ENCODE results near the gene PFDN6. TPM values are rescaled to one million over a fixed set of nuclear protein-coding genes. Genes with fewer than 3 reads are reported as not detected.

Gene PFDN6
- polyA plus RNA-seq, 3 donors: 78.6 to 83.4 (median 79.5) TPM

GRCh38 chr6:33314943-33315792 is 25.8 kb downstream of the PFDN6 start:
- DNase-seq (ENCODE audit: low read depth in 3 of 3, low spot score in 2 of 3): no peak

DNA sequence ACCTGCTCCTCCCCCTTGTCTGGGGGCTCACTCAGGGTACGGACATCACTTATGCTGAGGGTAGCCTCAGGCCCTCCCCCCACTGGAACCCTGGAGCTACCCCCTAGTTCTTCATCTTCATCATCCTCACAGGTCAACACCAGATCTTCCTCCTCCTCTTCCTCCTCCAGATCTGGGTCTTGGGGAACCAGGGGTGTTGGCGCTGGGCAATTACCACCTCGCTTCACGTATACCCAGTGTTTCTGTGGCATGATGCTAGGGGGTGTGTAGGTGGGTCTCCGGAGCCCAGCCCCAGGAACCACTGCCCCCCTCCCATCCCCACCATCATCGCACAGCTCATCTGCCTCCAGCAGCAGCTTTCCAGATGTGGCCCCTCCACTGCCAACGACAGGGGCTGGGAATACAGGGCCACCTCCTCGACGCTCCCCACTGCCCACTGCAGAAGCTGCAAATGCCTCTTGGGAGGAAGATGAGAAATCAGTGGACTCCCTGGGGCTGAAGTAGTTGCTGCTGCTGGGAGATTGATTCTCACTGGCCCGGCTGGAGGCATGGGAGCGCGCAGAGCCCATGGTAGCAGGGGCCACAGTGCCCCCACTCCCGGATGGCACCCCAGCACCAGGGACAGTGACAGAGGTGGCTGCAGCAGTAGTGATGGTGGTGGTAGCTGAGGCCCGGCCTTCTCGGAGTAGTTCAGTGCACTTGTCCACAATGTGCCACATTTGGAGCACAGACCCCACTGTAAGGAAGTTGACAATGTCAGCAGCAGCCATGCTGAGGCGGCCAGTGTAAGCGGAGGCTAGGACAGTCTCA is 26.6 kb downstream of the PFDN6 start:
- DNase-seq (ENCODE audit: low read depth in 3 of 3, low spot score in 2 of 3): no peak

DNA sequence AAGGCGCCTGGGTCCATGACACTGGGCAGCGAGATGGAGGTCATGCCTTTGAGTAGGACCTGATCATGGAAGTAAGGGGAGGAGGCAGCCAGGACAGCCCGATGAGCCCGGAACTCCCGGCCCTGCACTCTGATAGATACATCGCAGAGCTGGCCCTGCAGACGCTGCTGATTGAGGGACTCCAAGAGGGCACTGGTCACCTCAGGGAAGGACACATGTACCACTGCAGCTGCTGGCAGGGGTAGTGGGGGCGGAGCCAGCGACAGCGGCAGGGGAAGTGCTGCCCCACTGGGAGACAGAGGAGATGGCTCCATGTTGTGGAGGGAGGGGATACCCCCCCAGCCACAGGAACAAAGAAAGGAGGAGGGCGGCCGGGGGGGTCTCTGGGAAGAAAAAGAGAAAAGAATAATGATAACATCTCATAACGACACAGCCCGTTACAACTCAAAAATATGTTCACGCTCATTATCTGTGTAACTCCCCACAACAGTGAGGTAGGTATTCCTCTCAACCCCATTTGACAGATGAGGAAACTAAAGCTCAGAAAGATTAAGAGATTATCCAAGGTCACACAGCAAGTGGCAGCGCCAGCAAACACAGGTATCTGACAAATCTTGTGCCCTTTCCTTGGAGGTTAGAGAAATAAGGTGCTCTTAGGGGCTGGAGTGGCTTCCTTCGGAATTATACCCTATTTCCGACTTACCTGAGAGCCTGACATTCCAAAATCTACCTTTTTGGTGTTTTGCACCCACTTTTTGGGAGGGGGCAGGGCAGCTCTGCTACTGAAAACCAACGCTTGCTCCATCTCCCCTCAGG is 27.4 kb downstream of the PFDN6 start:
- DNase-seq (ENCODE audit: low read depth in 3 of 3, low spot score in 2 of 3): no peak

- no peak for DNase-seq (ENCODE audit: low read depth in 3 of 3, low spot score in 2 of 3)
Observed at GRCh38 chr6:33317419-33317668, 27.9 kb downstream of the PFDN6 start.

- peak; percentile 96 to 100 (median 99) for DNase-seq (ENCODE audit: low read depth in 3 of 3, low spot score in 2 of 3)
Observed at GRCh38 chr6:33317669-33318425, 28.4 kb downstream of the PFDN6 start, which contains the start of gene ZBTB22. ZBTB22 (minus strand) TSS chr6:33317744; CDS start chr6:33316916, 828 bp downstream.

DNA sequence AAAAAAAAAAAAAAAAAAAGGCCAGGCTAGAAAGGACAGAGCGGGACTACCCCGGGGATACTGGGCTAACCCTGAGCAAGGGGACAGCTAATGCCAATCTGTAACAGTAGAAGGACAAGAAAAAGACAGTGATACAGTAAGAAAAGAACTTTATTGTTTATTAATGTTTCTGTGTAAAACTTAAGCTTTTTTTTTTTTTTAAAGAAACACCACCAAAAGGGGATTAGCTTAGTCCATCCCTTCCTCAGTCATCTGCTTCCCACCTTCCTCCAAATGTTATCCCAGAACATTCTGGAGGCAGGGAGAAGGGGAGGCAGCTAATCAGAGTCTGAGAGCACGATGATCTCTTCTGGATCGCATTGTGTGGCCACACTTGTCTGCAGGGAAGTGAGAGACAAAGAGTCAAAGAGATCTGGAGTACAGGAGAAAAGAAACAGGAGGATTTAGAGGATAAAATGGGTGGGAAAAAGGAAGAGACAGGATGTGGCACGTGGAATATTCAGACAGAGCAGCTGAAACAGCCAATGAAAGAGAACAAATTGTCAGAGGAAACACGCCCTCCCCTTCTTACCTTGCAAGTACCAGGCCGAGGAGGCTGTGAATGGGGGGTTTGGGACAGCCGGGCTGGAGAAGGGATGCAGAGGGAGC is 29.1 kb downstream of the PFDN6 start:
- DNase-seq (ENCODE audit: low read depth in 3 of 3, low spot score in 2 of 3): no peak

DNA sequence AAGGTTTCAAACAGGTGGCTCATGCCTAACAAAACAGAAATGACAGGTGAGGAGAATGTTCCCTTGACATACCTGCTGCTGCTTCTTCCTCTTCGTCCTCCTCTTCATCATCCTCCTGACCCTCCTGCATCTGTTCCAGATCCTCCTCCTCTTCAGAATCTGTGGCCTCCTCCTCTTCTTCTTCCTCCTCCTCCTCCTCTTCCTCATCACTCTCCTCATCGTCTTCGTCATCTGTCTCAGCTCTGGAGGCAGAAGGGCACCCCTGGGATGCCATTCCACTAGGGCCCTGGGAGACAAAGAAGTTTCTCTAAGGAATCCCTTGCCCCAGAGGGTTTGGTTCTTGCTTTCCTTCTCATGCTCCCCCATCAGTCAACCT is 30.5 kb downstream of the PFDN6 start:
- no peak for DNase-seq (ENCODE audit: low read depth in 3 of 3, low spot score in 2 of 3)

DNA sequence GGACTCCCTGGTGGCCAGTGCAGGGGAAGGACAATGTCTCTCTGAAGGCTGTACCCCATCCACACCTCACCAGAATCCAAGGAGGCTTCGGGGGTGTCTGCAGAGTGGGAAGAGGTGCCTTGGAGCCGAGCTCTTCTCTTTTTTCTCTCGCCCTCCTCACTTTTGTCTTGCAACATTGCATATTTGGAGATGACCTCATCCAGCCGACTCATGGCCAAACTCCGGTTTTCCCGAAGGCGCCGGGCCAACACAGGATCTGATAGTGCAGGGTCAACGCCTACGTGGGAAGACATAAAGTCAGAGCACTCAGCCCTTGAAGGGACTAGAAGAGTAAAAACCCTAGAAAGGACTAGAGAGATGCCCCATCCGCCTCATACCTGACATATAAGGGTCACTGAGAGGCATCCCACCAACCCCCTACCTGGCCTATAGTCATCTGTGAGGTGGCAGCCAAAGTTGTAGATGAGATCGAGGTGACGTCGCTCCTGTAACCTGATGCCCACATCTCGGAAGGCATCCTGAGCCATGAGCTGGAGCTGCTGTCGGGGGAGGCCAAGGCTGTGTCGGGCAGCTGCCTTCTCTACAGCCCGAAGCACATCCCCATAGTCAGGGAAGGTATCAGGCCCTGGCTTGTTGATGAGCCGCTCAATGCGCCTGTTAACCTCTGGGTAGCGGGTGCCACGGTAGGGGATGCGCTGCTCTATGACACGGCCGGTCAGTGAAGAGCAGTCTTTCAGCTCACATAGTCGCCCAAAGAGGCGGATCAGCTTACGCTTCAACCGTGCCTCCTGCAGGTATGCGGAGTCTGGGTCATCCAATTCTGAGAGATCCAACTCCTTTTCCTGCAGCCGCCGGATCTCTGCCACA is 31.1 kb downstream of the PFDN6 start:
- no peak for DNase-seq (ENCODE audit: low read depth in 3 of 3, low spot score in 2 of 3)

DNA sequence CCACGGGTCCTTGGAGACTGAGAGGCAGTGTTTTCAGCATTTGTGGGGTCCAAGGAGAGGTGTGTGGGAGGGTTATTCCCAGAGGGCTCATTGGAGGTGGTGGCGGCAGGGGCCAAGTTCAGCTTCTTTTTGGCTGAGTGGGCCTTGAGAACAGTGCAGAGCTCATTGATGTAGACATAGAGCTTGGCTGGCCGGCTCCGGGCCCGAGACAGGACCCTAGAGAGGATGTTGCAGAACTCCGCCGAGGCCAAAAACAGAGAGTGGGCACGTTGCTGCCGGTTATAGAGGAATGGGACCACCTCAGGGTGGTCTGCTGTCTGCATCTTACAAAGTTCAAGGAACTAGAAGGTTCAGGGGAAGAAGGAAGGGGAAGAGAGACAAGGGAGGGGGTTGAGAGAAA is 31.8 kb downstream of the PFDN6 start:
- DNase-seq (ENCODE audit: low read depth in 3 of 3, low spot score in 2 of 3): no peak

- no peak for DNase-seq (ENCODE audit: low read depth in 3 of 3, low spot score in 2 of 3)
Observed at GRCh38 chr6:33323623-33323948, 34.2 kb downstream of the PFDN6 start.

GRCh38 chr6:33324125-33324524 is 34.7 kb downstream of the PFDN6 start:
- DNase-seq (ENCODE audit: low read depth in 3 of 3, low spot score in 2 of 3): no peak

- DNase-seq (ENCODE audit: low read depth in 3 of 3, low spot score in 2 of 3): no peak
Observed at GRCh38 chr6:33329058-33329457, 39.7 kb downstream of the PFDN6 start.

DNA sequence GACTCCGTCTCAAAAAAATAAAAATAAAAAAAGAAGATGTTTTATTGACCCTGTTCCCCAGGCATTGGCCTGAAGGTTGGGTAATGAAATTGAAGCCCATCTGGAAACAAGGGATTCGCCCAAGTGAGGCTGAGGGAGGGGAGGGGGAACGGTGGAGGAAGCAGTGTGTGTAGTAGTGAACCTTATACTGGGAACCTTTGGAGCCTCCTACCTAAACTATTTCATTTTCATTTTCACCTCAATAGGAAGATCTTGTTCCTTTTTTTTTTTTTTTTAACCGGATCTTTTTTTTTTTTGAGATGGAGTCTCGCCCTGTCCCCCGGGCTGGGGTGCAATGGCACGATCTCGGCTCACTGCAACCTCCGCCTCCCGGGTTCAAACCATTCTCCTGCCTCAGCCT is 41.3 kb downstream of the PFDN6 start:
- no peak for DNase-seq (ENCODE audit: low read depth in 3 of 3, low spot score in 2 of 3)

DNA sequence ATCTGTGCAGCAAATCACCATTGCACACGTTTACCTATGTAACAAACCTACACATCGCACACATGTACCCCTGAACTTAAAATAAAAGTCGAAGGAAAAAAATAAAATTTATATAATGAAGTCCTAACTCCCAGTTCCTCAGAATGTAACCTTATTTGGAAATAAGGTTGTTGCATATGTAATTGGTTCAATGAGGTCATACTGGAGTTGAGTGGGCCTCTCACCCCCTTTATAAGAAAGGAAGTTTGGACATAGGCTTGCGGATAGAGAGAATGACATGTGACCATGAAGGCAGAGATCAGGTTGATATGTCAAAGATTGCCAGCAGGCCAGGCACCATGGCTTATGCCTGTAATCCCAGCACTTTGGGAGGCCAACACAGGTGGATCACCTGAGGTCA is 44.3 kb downstream of the PFDN6 start:
- no peak for DNase-seq (ENCODE audit: low read depth in 3 of 3, low spot score in 2 of 3)

DNA sequence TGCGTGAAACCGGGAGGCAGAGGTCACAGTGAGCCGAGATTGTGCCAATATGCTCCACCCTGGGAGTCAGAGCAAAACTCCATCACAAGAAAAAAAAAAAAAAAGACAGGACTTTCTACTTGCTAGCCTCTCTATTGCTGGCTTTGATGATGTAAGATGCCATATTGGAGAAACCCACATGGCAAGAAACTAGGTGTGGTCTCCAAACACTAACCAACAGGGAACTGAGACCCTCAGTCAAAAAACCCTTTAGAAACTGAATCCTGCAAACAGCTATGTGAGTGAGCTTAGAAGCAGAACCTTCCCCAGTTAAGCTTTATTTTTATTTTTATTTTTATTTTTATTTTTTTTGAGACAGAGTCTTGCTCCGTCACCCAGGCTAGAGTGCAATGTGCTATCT is 46.5 kb downstream of the PFDN6 start:
- DNase-seq (ENCODE audit: low read depth in 3 of 3, low spot score in 2 of 3): no peak

DNA sequence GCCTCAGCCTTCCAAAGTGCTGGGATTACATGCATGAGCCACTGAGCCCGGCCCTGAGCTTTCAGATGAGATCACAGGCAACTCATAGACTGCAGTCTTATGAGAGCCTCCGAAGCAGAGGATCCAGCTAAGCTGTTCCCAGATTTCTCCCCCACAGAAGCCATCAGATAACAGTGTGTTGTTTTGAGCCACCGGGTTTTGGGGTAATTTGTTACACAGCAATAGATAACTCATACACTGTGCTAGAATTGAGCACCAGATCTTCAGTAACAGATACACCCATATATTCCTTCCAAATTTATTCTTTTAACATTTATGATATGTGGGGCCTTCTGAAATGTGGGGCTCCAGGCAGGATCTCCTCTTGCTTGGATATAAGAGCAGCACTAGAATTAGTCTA is 47.1 kb downstream of the PFDN6 start:
- no peak for DNase-seq (ENCODE audit: low read depth in 3 of 3, low spot score in 2 of 3)

DNA sequence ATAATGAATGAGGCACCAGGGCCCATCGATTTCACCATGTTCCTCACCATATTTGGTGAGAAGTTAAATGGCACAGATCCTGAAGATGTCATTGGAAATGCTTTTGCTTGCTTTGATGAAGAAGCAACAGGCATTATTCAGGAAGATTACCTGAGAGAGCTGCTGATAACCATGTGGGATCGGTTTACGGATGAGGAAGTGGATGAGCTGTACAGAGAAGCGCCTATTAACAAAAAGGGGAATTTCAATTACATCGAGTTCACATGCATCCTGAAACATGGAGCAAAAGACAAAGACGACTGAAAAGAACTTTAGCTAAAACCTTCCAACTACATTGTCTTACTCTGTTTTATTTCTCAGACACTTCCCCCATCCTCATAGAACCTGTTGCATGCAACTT is 49.8 kb downstream of the PFDN6 start:
- no peak for DNase-seq (ENCODE audit: low read depth in 3 of 3, low spot score in 2 of 3)

Data from right renal cortex interstitium (tissue), 3 donors.